ENCODE measurements around the gene ACSF3. TPM values are rescaled to one million over a fixed set of nuclear protein-coding genes. Genes with fewer than 3 reads are reported as not detected.

ACSF3 gene
- total RNA-seq, 1 experiment from 2014 or later: 33.5 TPM

DNA sequence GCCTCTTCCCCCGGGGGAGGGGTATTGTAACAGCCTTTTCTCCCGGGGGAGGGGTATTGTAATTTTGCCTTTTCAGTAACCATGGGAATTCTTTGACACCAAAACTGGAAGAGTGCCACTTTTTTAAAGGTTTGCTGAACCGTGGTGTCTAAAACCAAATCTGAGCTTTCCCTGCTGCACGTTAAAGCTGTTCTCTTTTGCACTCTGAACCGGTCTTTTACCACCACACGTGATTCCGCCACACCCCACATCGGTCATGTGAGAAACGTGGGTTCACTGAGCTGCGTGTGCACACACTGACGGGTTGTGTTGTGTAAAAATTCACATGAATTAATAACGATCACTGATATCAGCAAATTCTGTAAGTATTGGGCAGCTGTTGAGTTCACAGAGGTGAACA lies 9.2 kb upstream of the ACSF3 start:
- ATAC-seq (no peak), DNase-seq (no peak)
- H3K36me3 ChIP-seq (ENCODE audit: low read depth, low read length): no peaks in the 10 kb centered on the region
- H3F3A ChIP-seq (ENCODE audit: low read length, unreplicated experiment): no peaks in the 10 kb centered on the region
- intact Hi-C loops (cut with micrococcal nuclease): no loop called here
- H3K27ac ChIP-seq (ENCODE audit: low read length): no peak overlapping the region
- no peaks in the 10 kb centered on the region for H3K79me2 ChIP-seq (ENCODE audit: low read length)
- no TSS peak for BruUV-seq (replicated peaks)
- no peak overlapping the region for H3K9ac ChIP-seq (ENCODE audit: low read length)
- H3K9me2 ChIP-seq (replicated peaks; ENCODE audit: low read length): no peaks in the 10 kb centered on the region
- no peak overlapping the region for H3K4me2 ChIP-seq (ENCODE audit: low read length)
- no peaks in the 10 kb centered on the region for H3K9me3 ChIP-seq (ENCODE audit: low read length)
- peaks cover 20% of the 10 kb centered on the region for H3K27me3 ChIP-seq (ENCODE audit: low read length)
- no peaks in the 10 kb centered on the region for H3K4me1 ChIP-seq (ENCODE audit: insufficient read depth, low read length)
- no peak overlapping the region for H2AFZ ChIP-seq (ENCODE audit: low read length)
- H3K4me3 ChIP-seq (ENCODE audit: low read length): no peak overlapping the region
- no peaks in the 10 kb centered on the region for H4K20me1 ChIP-seq (ENCODE audit: low read length)
- TF ChIP-seq EZH2phosphoT487 (IDR thresholded peaks at IDR 0.05; ENCODE audit: borderline replicate concordance, low read length): no peak
- TF ChIP-seq, protein P1, sequence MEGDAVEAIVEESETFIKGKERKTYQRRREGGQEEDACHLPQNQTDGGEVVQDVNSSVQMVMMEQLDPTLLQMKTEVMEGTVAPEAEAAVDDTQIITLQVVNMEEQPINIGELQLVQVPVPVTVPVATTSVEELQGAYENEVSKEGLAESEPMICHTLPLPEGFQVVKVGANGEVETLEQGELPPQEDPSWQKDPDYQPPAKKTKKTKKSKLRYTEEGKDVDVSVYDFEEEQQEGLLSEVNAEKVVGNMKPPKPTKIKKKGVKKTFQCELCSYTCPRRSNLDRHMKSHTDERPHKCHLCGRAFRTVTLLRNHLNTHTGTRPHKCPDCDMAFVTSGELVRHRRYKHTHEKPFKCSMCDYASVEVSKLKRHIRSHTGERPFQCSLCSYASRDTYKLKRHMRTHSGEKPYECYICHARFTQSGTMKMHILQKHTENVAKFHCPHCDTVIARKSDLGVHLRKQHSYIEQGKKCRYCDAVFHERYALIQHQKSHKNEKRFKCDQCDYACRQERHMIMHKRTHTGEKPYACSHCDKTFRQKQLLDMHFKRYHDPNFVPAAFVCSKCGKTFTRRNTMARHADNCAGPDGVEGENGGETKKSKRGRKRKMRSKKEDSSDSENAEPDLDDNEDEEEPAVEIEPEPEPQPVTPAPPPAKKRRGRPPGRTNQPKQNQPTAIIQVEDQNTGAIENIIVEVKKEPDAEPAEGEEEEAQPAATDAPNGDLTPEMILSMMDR (conservative IDR thresholded peaks at IDR 0.05; ENCODE audit: low read depth, low read length): no peak
- ChIA-PET POLR2A (ENCODE audit: unreplicated experiment) (no interaction called here), CTCF (no interaction called here)

DNA sequence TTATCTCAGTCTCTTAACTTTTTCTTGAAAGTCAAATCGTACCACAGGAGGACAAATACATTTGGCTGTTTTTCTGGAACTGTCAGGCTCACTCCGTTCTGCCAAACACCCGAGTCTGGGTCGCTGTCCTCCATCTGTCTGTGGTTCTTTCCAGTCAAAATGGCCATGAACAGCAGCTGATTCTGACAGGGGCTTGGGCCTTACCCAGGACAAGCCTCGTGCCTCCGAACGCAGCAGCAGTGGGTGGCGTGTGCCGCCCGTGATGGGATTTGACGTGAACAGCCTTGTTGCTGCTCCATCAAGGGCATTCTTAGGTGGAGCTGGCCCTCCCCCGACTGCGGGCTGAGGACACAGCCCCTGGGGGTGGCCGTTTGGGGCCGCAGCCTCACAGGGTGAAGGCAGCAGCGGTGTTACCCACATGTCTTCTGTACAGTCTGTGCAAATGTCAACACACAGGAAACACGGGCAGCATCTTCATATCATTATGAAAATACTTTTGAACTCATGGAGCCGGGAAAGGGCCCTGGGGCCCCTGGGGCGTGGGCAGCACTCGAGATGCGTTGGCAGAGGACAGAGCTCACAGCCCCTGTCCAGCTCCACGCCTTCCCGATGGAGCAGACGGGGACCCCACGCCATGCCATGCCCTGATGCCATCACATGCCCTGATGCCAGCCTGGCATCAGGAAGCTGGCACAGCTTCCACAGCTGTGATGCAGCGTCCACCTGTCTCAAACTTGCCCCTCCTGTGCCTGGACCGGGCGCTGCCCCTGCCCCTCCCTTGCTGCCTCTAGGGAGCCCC lies 8.6 kb upstream of the ACSF3 start:
- intact Hi-C loops (cut with micrococcal nuclease): no loop called here
- Histone ChIP-seq H3K4me2 (ENCODE audit: low read length) (no peak overlapping the region), H3K9ac (ENCODE audit: low read length) (no peak overlapping the region), H3K9me2 (replicated peaks; ENCODE audit: low read length) (no peaks in the 10 kb centered on the region), H2AFZ (ENCODE audit: low read length) (no peak overlapping the region), H3K27ac (ENCODE audit: low read length) (no peak overlapping the region), H3K4me3 (ENCODE audit: low read length) (no peak overlapping the region), H3K4me1 (ENCODE audit: insufficient read depth, low read length) (no peaks in the 10 kb centered on the region), H4K20me1 (ENCODE audit: low read length) (no peaks in the 10 kb centered on the region), H3F3A (ENCODE audit: low read length, unreplicated experiment) (no peaks in the 10 kb centered on the region), H3K27me3 (ENCODE audit: low read length) (peaks cover 20% of the 10 kb centered on the region), H3K36me3 (ENCODE audit: low read depth, low read length) (no peaks in the 10 kb centered on the region), H3K9me3 (ENCODE audit: low read length) (no peaks in the 10 kb centered on the region), H3K79me2 (ENCODE audit: low read length) (no peaks in the 10 kb centered on the region)
- POLR2A ChIA-PET (ENCODE audit: unreplicated experiment): no interaction called here
- TF ChIP-seq, protein P1 (conservative IDR thresholded peaks at IDR 0.05; ENCODE audit: low read depth, low read length): no peak
- no peak for TF ChIP-seq EZH2phosphoT487 (IDR thresholded peaks at IDR 0.05; ENCODE audit: borderline replicate concordance, low read length)
- no peak for TF ChIP-seq EZH2 (IDR thresholded peaks at IDR 0.05; ENCODE audit: low read length, unreplicated experiment)
- CTCF ChIA-PET: no interaction called here
- ATAC-seq: no peak
- no TSS peak for BruUV-seq (replicated peaks)
- DNase-seq: no peak

DNA sequence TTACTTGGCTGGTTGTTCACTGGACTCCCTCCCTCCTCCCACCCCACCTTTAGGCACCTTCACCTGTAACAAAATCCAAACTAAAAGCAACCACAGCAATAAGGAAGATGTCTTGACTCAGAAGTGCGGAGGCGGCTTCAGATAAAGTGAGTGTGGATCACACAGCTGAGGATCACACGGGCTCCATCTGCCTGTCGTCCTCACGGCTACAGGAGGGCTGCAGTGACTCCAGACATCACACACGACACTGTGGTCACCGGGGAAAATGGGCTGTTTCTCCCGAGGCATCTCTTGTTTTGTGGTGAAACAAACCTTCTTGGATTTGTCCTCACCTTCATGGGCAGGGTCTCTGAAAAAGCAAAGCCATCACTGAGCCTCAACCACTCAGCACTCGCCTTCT lies 7.9 kb upstream of the ACSF3 start:
- CTCF ChIA-PET: no interaction called here
- H3K9me3 ChIP-seq (ENCODE audit: low read length): no peaks in the 10 kb centered on the region
- H3K36me3 ChIP-seq (ENCODE audit: low read depth, low read length): no peaks in the 10 kb centered on the region
- H3K4me3 ChIP-seq (ENCODE audit: low read length): no peak overlapping the region
- no TSS peak for BruUV-seq (replicated peaks)
- H3K27me3 ChIP-seq (ENCODE audit: low read length): peaks cover 20% of the 10 kb centered on the region
- DNase-seq: no peak
- no peak overlapping the region for H3K27ac ChIP-seq (ENCODE audit: low read length)
- H3K4me2 ChIP-seq (ENCODE audit: low read length): no peak overlapping the region
- intact Hi-C loops (cut with micrococcal nuclease): no loop called here
- no peaks in the 10 kb centered on the region for H4K20me1 ChIP-seq (ENCODE audit: low read length)
- ATAC-seq: no peak
- H3K9ac ChIP-seq (ENCODE audit: low read length): no peak overlapping the region
- H3K79me2 ChIP-seq (ENCODE audit: low read length): no peaks in the 10 kb centered on the region
- H3F3A ChIP-seq (ENCODE audit: low read length, unreplicated experiment): no peaks in the 10 kb centered on the region
- no peaks in the 10 kb centered on the region for H3K9me2 ChIP-seq (replicated peaks; ENCODE audit: low read length)
- no peaks in the 10 kb centered on the region for H3K4me1 ChIP-seq (ENCODE audit: insufficient read depth, low read length)
- TF ChIP-seq EZH2 (IDR thresholded peaks at IDR 0.05; ENCODE audit: low read length, unreplicated experiment) (no peak), EZH2phosphoT487 (IDR thresholded peaks at IDR 0.05; ENCODE audit: borderline replicate concordance, low read length) (no peak)
- TF ChIP-seq, protein P1 (conservative IDR thresholded peaks at IDR 0.05; ENCODE audit: low read depth, low read length): no peak
- POLR2A ChIA-PET (ENCODE audit: unreplicated experiment): no interaction called here
- no peak overlapping the region for H2AFZ ChIP-seq (ENCODE audit: low read length)
